Tibial nerve (tissue), 4 donors: ENCODE measurements around the gene KISS1. TPM values are rescaled to one million over a fixed set of nuclear protein-coding genes. Genes with fewer than 3 reads are reported as not detected.

Source experiments
- DNase-seq, 2 donors: peaks; one replicate each; pipeline ENCODE4 v3.0.0-alpha.2; 2019; ENCODE audit warnings: low spot score in 2 of 2
- H3K27ac ChIP-seq, 4 donors: fragments of 200-600 bp; sonication (generic) in 3 of 4; one replicate each; pipeline ENCODE4 v1.5.1; 2017 to 2019; ENCODE audit warnings: mild to moderate bottlenecking in 1 of 4
- H3K27me3 ChIP-seq, 2 donors: fragments of 200-600 bp; sonication (generic) in 1 of 2; one replicate each; pipeline versions ENCODE4 v1.5.1 to v1.6.0; 2017 to 2019
- H3K36me3 ChIP-seq, 3 donors: fragments of 200-600 bp; sonication (generic); one replicate each; pipeline ENCODE4 v1.5.1; 2018 to 2019
- H3K4me1 ChIP-seq, 4 donors: fragments of 200-600 bp; sonication (generic) in 3 of 4; one replicate each; pipeline ENCODE4 v1.5.1; 2017 to 2019
- H3K4me3 ChIP-seq, 4 donors: fragments of 200-600 bp; sonication (generic) in 3 of 4; one replicate each; pipeline ENCODE4 v1.5.1; 2017 to 2019; ENCODE audit warnings: mild to moderate bottlenecking in 1 of 4, moderate library complexity in 1 of 4
- H3K9me3 ChIP-seq, 4 donors: fragments of 200-600 bp; sonication (generic) in 3 of 4; one replicate each; pipeline ENCODE4 v1.5.1; 2017 to 2019
- EP300 ChIP-seq, 2 donors: sonication (generic); formaldehyde crosslinking; IDR thresholded peaks; one replicate each; pipeline ENCODE4 v1.6.1; 2017; ENCODE audit warnings: antibody characterized with exemption in 2 of 2, mild to moderate bottlenecking in 1 of 2
- POLR2A ChIP-seq, 2 donors: fragments of 450-650 bp; IDR thresholded peaks; one replicate each; pipeline ENCODE4 v1.6.1; 2017; ENCODE audit warnings: antibody characterized with exemption in 2 of 2, mild to moderate bottlenecking in 2 of 2, moderate library complexity in 2 of 2
- WGBS, 2 donors: methylation state at CpG; one replicate each; pipeline ENCODE4 v1.1.5; 2018; 5-methylcytosine and 5-hydroxymethylcytosine counted together
- total RNA-seq, 4 donors: library from RNA; depleted of rRNA; stranded (reverse); fragments of >200 nt; gene quantifications; one replicate each; pipeline ENCODE4 v1.1.0, GENCODE V29; 2016
- TF ChIP-seq, protein P1 (sequence below), 5 experiments: fragments of 200-600 bp in 3 of 5; fragments of 450-650 bp in 2 of 5; sonication (generic) in 3 of 5; IDR thresholded peaks; one replicate each; pipeline ENCODE4 v1.5.1; 2016 to 2019; ENCODE audit warnings: antibody characterized with exemption in 5 of 5, mild to moderate bottlenecking in 3 of 5, moderate library complexity in 2 of 5

KISS1 gene
- total RNA-seq, 4 donors from 2014 or later: not detected

GRCh38 chr1:204207136-204207616 lies 10.9 kb upstream of the KISS1 start:
- no peak for TF ChIP-seq POLR2A (IDR thresholded peaks at IDR 0.05)
- TF ChIP-seq, protein P1, sequence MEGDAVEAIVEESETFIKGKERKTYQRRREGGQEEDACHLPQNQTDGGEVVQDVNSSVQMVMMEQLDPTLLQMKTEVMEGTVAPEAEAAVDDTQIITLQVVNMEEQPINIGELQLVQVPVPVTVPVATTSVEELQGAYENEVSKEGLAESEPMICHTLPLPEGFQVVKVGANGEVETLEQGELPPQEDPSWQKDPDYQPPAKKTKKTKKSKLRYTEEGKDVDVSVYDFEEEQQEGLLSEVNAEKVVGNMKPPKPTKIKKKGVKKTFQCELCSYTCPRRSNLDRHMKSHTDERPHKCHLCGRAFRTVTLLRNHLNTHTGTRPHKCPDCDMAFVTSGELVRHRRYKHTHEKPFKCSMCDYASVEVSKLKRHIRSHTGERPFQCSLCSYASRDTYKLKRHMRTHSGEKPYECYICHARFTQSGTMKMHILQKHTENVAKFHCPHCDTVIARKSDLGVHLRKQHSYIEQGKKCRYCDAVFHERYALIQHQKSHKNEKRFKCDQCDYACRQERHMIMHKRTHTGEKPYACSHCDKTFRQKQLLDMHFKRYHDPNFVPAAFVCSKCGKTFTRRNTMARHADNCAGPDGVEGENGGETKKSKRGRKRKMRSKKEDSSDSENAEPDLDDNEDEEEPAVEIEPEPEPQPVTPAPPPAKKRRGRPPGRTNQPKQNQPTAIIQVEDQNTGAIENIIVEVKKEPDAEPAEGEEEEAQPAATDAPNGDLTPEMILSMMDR (IDR thresholded peaks at IDR 0.05): peak; percentile 82 to 95 (median 85)
- peaks cover 0 to 14% of the 10 kb centered on the region in 2 donors for H3K27me3 ChIP-seq

DNA sequence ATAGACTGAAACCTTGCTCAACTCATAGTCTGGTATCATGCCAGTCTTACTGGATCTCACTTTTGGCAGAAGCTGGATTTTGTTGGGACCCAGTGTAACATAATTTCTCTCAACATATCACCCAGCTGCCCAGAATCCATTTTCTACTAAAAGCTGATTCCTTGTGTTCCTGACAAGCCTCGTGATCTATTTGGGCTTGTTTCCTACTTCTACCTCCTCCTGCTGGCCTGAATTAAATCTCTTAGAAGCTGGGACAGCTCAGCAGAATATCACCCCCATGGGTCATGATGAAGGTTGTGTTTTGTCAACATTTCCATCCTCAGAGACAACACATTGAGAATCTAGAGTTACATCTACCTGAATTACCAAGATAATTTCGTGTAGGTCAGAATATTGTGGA lies 9.8 kb upstream of the KISS1 start:
- TF ChIP-seq EP300 (IDR thresholded peaks at IDR 0.05) (no peak), POLR2A (IDR thresholded peaks at IDR 0.05) (no peak)
- TF ChIP-seq, protein P1 (IDR thresholded peaks at IDR 0.05): no peak
- Histone ChIP-seq H3K27me3 (peaks cover 0 to 18% of the 10 kb centered on the region in 2 donors), H3K9me3 (no peaks in the 10 kb centered on the region), H3K4me1 (peaks cover 0 to 10% (median 0%) of the 10 kb centered on the region in 4 donors), H3K36me3 (no peaks in the 10 kb centered on the region), H3K4me3 (no peak overlapping the region), H3K27ac (no peak overlapping the region)
- DNase-seq: no peak
- WGBS, 2 donors: 55 to 65% methylated on average over 2 of the region's 2 CpGs

More at GRCh38 chr1:204207136-204207616, 10.9 kb upstream of the KISS1 start:
- no peak overlapping the region for H3K27ac ChIP-seq
- H3K9me3 ChIP-seq: no peaks in the 10 kb centered on the region
- DNase-seq: peak; percentile 48 to 72
- H3K4me1 ChIP-seq: peaks cover 0 to 10% (median 0%) of the 10 kb centered on the region in 4 donors
- 17 to 26% methylated on average over 10 to 13 of the region's 13 CpGs for WGBS, 2 donors
- no peak overlapping the region for H3K4me3 ChIP-seq
- H3K36me3 ChIP-seq: no peaks in the 10 kb centered on the region

- peaks cover 0 to 19% of the 10 kb centered on the region in 2 donors for H3K27me3 ChIP-seq
- TF ChIP-seq POLR2A (IDR thresholded peaks at IDR 0.05): no peak
- no peak for TF ChIP-seq EP300 (IDR thresholded peaks at IDR 0.05)
- TF ChIP-seq, protein P1 (IDR thresholded peaks at IDR 0.05): no peak
These were observed 9.2 kb upstream of the KISS1 start for GRCh38 chr1:204205486-204205885.

GRCh38 chr1:204204944-204205343 lies 8.7 kb upstream of the KISS1 start:
- H3K27me3 ChIP-seq: peaks cover 0 to 13% of the 10 kb centered on the region in 2 donors
- H3K36me3 ChIP-seq: no peaks in the 10 kb centered on the region
- H3K4me3 ChIP-seq: no peak overlapping the region

More at GRCh38 chr1:204205486-204205885, 9.2 kb upstream of the KISS1 start:
- no peak overlapping the region for H3K4me3 ChIP-seq
- no peaks in the 10 kb centered on the region for H3K36me3 ChIP-seq
- no peaks in the 10 kb centered on the region for H3K9me3 ChIP-seq
- H3K27ac ChIP-seq: no peak overlapping the region
- DNase-seq: no peak
- peaks cover 0 to 10% (median 0%) of the 10 kb centered on the region in 4 donors for H3K4me1 ChIP-seq

DNA sequence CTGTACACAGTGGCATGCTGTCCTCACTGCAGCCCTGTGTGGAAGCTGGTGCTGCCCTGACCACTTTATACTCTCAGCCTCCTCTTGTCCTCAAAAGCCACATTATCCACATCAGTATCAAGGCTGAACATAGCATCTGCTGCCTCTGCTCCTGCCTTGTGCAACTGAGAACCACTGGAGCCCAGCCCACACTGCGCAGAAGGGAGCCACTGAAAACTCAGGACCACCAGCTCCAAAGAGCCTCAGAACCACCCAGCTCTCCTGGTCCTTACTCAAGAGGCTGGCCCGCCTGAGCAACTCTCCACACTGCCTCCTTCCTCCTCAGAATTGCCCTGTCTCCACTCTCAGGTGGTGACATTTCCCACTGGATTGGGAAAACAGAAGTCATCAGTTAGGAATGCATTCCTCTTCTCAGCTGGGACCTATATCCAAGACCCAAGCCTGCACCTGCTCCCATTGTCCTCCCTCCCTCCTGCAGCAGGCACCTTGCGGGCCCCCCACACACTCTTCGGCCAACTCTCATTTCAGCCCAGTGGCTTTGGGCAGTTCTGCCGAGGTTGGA lies 7.0 kb upstream of the KISS1 start:
- Histone ChIP-seq H3K36me3 (no peaks in the 10 kb centered on the region), H3K27me3 (peaks cover 0 to 19% of the 10 kb centered on the region in 2 donors), H3K9me3 (no peaks in the 10 kb centered on the region), H3K4me1 (peaks cover 0 to 10% (median 0%) of the 10 kb centered on the region in 4 donors), H3K4me3 (no peak overlapping the region), H3K27ac (no peak overlapping the region)
- DNase-seq: no peak
- no peak for TF ChIP-seq POLR2A (IDR thresholded peaks at IDR 0.05)
- no peak for TF ChIP-seq EP300 (IDR thresholded peaks at IDR 0.05)
- TF ChIP-seq, protein P1 (IDR thresholded peaks at IDR 0.05): no peak
- 84 to 91% methylated on average over 5 of the region's 5 CpGs for WGBS, 2 donors

More at GRCh38 chr1:204204944-204205343, 8.7 kb upstream of the KISS1 start:
- peaks cover 0 to 10% (median 0%) of the 10 kb centered on the region in 4 donors for H3K4me1 ChIP-seq
- TF ChIP-seq, protein P1 (IDR thresholded peaks at IDR 0.05): no peak
- TF ChIP-seq EP300 (IDR thresholded peaks at IDR 0.05): no peak
- no peak for TF ChIP-seq POLR2A (IDR thresholded peaks at IDR 0.05)
- H3K9me3 ChIP-seq: no peaks in the 10 kb centered on the region
- no peak for DNase-seq
- no peak overlapping the region for H3K27ac ChIP-seq
- 91% methylated on average over 2 of the region's 2 CpGs for WGBS, 2 donors
